K562 (cell line): ENCODE results near the gene ALDH9A1.

ENCODE experiments used
- BACH1 ChIP-seq: fragments of 200-800 bp; sonication (Bioruptor generic); IDR thresholded peaks from 2 replicates; pipeline ENCODE4 v1.6.1; 2016; ENCODE audit warnings: missing genetic modification characterization, missing compliant biosample characterization
- CEBPG ChIP-seq, 3 experiments: fragments of 200-800 bp in 1 of 3; sonication (Bioruptor generic) in 1 of 3; sonication (generic) in 1 of 3; formaldehyde crosslinking in 1 of 3; IDR thresholded peaks in 2 of 3; conservative IDR thresholded peaks in 1 of 3; 2 replicates each; pipeline versions ENCODE4 v1.6.1 to v1.8.0; 2016 to 2022; ENCODE audit warnings: missing compliant biosample characterization in 2 of 3, missing genetic modification characterization in 2 of 3, mild to moderate bottlenecking in 1 of 3, missing genetic modification reagents in 1 of 3
- HIVEP1 ChIP-seq: fragments of 250-450 bp; sonication (Bioruptor Pico); IDR thresholded peaks from 2 replicates; pipeline ENCODE4 v1.4.0; 2020; ENCODE audit warnings: mild to moderate bottlenecking
- HMG20A ChIP-seq: fragments of 450-650 bp; formaldehyde crosslinking; conservative IDR thresholded peaks from 2 replicates; pipeline ENCODE4 v1.4.0; 2020; ENCODE audit warnings: mild to moderate bottlenecking, mixed read lengths
- NCOR1 ChIP-seq: fragments of 450-650 bp; IDR thresholded peaks from 2 replicates; pipeline ENCODE4 v1.6.1; 2016; ENCODE audit warnings: mild to moderate bottlenecking, moderate library complexity
- TBP ChIP-seq: optimal IDR thresholded peaks from 2 replicates; pipeline ENCODE3; 2011; ENCODE audit warnings: low read depth, low read length, improper control_type of control experiment
- TCF7L2 ChIP-seq: fragments of 150-350 bp; IDR thresholded peaks from 2 replicates; pipeline ENCODE4 v1.6.1; 2016; ENCODE audit warnings: low read depth, mild to moderate bottlenecking, low read length, moderate library complexity
- ZNF253 ChIP-seq: fragments of 250-450 bp; sonication (Bioruptor Pico); conservative IDR thresholded peaks from 2 replicates; pipeline ENCODE4 v1.6.1; 2021; ENCODE audit warnings: mild to moderate bottlenecking
- ZNF282 ChIP-seq: sonication (generic); formaldehyde crosslinking; IDR thresholded peaks from 2 replicates; pipeline ENCODE4 v1.8.1; 2023; ENCODE audit warnings: missing genetic modification reagents
- ZNF384 ChIP-seq: IDR thresholded peaks from 2 replicates; pipeline ENCODE4 v1.6.1; 2012; ENCODE audit warnings: low read depth, low read length, improper control_type of control experiment
- TF ChIP-seq, protein P1 (sequence below): sonication (generic); formaldehyde crosslinking; IDR thresholded peaks from 2 replicates; pipeline ENCODE4 v1.8.0; 2022; ENCODE audit warnings: mild to moderate bottlenecking, missing genetic modification reagents
- TF ChIP-seq, protein P2 (sequence below): sonication (generic); formaldehyde crosslinking; IDR thresholded peaks from 2 replicates; pipeline ENCODE4 v1.8.0; 2022; ENCODE audit warnings: missing genetic modification reagents, mild to moderate bottlenecking, borderline replicate concordance
- TF ChIP-seq, protein P3 (sequence below), 3 experiments: fragments of 200-800 bp in 1 of 3; sonication (Bioruptor generic) in 1 of 3; sonication (generic) in 1 of 3; formaldehyde crosslinking in 1 of 3; IDR thresholded peaks; 2 replicates each; pipeline versions ENCODE4 v1.6.1 to v1.8.0; 2016 to 2022; ENCODE audit warnings: mild to moderate bottlenecking in 2 of 3, missing compliant biosample characterization in 2 of 3, missing genetic modification characterization in 2 of 3, missing genetic modification reagents in 1 of 3

DNA sequence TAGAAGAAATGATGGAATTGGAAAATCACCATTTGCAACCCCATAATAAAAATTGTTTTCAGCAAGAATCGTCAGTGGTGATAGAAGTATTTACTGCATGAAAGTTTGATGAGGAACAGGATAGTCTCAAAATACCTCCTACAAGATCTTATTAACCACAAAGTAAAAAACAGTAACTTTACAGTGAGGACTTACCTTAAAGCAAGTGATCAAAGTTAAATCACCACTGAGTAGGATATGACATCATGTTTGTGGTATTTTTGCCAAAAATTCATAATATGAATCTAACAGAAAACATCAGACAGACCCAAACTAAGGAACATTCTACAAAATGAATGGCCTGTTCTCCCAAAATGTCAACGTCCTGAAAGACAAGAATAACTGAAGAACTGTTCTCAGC, 19.9 kb downstream of the ALDH9A1 start:
- TF ChIP-seq HIVEP1 (CRISPR knock-in tag) (no peak), ZNF282 (CRISPR knock-in tag) (no peak), NCOR1 (no peak), CEBPG (CRISPR knock-in tag; IDR thresholded peaks at IDR 0.05) (no peak), CEBPG (tag; conservative IDR thresholded peaks at IDR 0.05 in 1 of 2, IDR thresholded peaks at IDR 0.05 in 1 of 2) (no peak), TCF7L2 (no peak), BACH1 (tag) (no peak), ZNF253 (CRISPR knock-in tag) (no peak), TBP (no peak), HMG20A (CRISPR knock-in tag) (no peak), ZNF384 (no peak)
- TF ChIP-seq, protein P1, sequence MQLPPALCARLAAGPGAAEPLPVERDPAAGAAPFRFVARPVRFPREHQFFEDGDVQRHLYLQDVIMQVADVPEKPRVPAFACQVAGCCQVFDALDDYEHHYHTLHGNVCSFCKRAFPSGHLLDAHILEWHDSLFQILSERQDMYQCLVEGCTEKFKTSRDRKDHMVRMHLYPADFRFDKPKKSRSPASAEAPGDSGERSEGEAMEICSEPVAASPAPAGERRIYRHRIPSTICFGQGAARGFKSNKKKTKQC (CRISPR knock-in tag), result no peak
- TF ChIP-seq, protein P2, sequence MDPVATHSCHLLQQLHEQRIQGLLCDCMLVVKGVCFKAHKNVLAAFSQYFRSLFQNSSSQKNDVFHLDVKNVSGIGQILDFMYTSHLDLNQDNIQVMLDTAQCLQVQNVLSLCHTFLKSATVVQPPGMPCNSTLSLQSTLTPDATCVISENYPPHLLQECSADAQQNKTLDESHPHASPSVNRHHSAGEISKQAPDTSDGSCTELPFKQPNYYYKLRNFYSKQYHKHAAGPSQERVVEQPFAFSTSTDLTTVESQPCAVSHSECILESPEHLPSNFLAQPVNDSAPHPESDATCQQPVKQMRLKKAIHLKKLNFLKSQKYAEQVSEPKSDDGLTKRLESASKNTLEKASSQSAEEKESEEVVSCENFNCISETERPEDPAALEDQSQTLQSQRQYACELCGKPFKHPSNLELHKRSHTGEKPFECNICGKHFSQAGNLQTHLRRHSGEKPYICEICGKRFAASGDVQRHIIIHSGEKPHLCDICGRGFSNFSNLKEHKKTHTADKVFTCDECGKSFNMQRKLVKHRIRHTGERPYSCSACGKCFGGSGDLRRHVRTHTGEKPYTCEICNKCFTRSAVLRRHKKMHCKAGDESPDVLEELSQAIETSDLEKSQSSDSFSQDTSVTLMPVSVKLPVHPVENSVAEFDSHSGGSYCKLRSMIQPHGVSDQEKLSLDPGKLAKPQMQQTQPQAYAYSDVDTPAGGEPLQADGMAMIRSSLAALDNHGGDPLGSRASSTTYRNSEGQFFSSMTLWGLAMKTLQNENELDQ (CRISPR knock-in tag), result no peak
- TF ChIP-seq, protein P3, sequence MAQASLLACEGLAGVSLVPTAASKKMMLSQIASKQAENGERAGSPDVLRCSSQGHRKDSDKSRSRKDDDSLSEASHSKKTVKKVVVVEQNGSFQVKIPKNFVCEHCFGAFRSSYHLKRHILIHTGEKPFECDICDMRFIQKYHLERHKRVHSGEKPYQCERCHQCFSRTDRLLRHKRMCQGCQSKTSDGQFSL (CRISPR knock-in tag; IDR thresholded peaks at IDR 0.05), result no peak
- TF ChIP-seq, protein P3 (tag; IDR thresholded peaks at IDR 0.05), result no peak
